Measurements from ENCODE around the gene CCDC88C.

Gene CCDC88C

DNA sequence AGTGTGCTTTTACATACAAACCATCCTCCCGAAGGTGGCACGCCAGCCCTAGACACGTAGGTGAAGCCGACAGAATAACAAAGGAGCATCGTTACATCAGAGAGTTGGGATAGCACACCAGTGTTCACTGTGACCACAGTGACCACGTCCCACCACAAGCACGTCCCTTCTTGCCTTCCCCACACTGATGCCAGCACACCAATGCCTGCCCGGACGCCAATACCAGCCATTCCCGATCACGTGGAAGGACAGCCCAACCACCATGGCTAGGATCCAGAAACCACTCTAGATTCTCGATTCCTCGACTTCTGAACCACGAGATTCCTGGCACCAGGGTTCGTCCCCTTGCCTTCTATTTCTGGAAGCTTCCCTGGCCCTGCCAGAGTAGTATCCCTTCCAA, 125.1 kb downstream of the CCDC88C start:
- no peak for DNase-seq (ENCODE audit: low spot score)

DNA sequence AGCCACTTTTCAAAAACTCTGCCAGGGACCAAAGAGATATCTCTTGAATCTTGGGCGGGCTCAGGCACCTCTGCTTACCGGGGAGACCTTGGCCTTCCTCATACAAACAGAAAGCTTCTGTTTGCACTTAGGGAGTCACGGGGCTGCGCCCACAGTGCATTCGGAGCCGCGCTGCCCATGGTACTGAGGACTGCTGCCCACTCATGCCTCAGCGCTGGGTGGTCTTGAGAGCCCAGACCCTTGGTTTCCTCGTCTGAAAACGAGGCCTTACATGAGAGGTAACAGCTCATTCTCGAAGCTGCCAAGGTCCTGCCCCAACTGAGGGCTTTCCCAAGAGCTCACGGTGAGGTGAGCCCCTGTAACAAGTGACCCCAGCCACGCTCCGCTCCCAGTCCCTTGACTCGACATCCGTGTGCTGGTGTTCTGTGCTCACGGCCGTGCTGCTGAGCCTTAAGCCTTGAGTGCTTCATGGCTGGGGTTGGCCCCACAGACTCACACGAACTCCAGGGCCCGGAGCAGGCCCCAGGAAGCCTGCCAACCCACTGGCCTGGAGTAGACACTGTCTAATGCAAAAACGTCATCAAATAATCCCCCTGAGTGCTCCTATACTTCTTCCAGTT, 125.7 kb downstream of the CCDC88C start:
- no peak for DNase-seq (ENCODE audit: low spot score)

DNA sequence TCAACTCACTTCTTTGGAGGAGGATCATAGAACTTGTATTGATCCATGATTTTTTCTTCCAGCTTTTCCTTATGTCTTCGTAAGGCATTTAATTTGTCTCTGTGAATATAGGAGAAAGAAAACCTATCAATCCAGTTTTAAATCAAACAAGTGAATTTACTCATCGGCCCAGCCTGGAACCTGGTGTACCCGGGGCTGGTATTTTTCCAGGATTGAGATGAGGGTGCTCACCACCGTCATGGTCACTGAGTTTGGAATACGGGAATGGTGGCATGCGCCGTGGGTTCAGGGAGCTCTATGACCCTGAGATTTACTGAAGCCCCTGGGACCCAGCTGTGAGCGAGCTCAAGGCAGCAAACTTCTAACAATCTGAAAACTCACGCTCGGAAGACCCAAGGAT, 126.6 kb downstream of the CCDC88C start:
- DNase-seq (ENCODE audit: low spot score): no peak

DNA sequence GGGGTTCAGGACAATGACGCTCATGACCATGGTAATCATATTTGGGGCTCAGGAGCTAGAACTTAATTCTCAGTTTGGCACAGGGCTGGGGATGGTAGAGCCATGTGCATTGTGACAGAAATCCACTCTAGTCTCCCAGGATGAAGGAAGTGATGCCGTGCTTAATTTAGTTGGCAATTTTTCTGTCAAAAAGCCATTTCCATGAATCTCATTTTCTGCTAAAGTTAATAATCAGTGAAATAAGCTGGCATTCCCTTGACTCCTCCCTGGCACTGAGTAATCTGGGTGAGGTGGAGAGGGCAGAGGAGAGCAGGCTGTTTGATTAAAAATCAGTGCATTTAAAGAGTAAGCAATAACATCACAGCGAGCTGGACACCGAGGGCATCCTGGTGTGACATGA, 128.2 kb downstream of the CCDC88C start:
- no peak for DNase-seq (ENCODE audit: low spot score)

GRCh38 chr14:91288876-91289275, 128.7 kb downstream of the CCDC88C start:
- no peak for DNase-seq (ENCODE audit: low spot score)

DNA sequence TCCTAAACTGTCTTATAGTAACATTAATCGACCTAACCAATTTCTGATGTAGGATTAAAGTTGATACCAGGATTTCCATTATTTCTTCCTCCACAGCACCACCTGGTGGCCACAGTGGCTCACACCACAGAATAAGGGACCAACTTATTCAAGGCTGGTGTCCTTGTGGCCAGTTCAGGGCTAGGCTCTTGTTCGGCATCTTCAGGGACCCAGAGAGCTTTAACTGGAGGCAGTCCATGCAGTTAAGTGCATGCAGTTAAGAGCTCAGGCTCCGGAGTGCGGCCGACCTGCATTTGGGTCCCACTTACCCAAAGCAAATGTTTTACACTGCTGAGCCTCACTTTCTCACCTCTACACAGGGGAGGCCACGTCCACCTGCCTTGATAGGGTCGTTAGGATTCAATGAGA, 131.1 kb downstream of the CCDC88C start:
- peak; percentile 92 for DNase-seq (ENCODE audit: low spot score)

DNA sequence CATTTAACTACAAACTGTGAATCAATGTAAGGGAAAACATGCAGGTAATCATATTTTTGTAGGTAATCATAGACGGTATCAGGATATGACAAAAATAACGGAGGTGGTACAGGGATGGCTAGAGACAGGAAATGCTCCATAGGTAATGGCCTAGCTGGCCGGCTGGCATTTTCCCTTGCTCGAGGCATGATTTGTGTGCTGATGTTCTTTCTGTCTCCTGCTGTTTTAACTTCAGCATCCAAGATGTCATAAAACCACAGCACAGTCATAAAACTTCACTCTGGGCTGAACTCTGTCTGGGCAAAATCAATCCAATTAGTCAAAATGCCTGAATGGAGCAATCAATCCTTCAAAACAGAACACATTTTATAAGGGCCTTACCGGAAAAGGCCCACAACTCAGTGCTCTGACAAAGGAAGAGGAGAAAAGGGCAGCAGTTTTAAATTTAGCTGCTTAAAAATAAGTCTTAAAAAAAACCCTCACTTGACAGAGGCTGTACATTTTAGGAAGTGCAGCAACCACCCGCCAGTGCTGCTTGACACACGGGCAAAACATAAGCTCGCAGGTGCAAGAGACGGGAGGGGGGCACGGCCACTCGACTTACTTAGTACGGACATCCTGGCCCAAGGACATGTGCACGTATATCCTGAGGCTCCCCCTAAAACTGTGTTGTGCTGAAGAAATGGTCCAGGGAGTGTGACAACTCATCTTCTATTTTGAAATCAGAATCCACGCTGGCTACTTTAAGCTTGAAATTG, 132.7 kb downstream of the CCDC88C start:
- DNase-seq (ENCODE audit: low spot score): peak; percentile 83

GRCh38 chr14:91284146-91284790, 133.4 kb downstream of the CCDC88C start:
- DNase-seq (ENCODE audit: low spot score): no peak

DNA sequence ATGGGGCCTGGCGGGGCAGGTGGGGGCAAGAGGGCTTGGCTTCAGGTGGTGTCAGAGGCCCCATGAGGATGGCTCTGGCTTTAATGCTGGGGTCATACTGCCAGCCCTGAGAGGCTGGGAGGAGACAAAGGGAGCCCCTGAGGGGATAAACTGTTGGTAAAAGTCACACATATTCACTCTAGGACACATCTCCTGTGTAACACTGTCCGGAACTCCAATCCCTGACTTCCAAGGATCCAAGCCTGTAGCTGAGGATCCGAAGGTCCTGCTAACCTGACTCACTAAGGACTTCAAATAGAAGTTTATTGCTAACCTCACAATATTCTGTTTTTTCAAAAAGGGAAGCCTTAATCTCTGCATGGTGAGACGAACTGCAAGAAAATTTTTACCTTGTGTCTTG, 134.0 kb downstream of the CCDC88C start:
- DNase-seq (ENCODE audit: low spot score): peak; percentile 33

- DNase-seq (ENCODE audit: low spot score): peak; percentile 35
These were observed 134.5 kb downstream of the CCDC88C start for GRCh38 chr14:91282954-91283645.

GRCh38 chr14:91281346-91281745, 136.3 kb downstream of the CCDC88C start:
- no peak for DNase-seq (ENCODE audit: low spot score)

DNA sequence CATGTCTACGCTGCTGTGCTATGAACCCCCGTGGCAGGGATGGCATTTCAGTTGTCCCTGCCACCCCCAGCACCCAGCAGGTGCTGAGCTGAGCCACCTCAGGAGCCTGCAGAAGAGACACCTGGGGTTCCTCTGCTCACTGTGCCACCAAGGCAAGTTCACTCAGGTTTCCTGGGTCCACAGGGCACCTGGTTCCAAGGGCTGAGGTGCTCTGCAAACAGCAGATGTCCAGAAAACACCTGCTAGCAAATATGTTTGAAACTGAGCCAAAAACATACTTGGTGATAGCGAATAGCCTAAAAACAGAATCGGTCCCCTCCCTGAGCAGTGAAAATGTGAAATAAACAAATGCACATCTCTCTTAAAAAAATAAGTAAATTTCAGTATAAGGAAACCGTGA, 137.5 kb downstream of the CCDC88C start:
- peak; percentile 86 for DNase-seq (ENCODE audit: low spot score)

- no peak for DNase-seq (ENCODE audit: low spot score)
These were observed 138.3 kb downstream of the CCDC88C start for GRCh38 chr14:91279354-91279753.

DNA sequence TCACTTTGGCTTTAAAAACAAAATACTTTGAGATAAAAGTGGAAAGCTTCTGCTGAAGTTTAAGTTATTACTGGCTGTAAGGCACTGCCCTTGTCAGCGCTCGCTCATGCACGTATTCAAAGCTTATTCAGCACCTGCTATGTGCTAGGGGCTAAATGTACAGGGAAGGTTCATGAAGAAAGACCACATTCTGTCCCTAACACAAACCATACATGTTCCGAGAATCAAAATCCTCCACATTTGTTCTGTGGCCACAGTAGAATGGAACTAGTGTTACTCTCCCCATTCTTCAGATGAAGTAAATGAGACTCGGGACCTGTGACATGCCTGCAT, 139.3 kb downstream of the CCDC88C start:
- DNase-seq (ENCODE audit: low spot score): peak; percentile 60

DNA sequence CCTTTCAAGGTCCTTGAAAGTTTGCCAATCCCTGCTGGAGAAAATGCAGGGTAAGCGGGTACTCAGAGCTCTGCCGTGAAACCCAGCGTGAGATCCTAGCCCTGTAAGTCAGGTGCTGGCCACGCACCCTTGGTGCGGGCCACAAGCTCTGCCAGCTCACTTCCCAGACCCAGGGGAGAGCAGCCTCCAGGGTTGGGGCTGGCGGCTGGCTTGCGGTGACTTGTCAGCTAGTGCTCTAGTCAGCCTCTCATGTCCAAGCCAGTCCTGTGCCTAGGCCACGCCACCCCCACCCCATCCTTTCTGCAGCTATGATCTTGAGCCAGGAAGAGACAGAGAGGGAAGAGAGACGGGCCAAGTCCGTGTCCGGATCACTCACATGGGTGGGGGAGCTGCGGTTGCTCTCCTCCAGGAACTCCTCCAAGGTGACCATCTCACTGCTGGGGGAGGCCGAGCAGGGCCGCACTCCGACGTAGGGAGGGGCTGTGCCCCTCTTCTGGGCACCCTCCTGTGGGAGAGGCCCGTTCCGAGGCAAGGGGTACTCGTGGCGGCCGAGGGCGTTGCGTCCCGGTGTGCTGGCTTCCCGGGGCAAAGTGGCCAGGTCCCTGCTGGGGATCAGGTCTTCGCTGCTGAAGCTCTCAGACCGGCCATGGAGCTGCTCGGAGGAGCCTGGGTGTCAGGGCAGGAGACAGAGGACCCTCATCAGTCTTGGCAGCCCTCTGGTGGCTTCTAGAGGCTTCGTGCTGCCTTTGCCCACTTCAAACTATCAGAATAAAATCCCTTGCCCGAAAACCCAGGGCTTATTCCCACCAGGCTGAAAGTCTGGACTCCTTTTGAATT, 139.9 kb downstream of the CCDC88C start:
- DNase-seq (ENCODE audit: low spot score): no peak

- DNase-seq (ENCODE audit: low spot score): no peak
These were observed 142.8 kb downstream of the CCDC88C start for GRCh38 chr14:91274796-91275195.

DNA sequence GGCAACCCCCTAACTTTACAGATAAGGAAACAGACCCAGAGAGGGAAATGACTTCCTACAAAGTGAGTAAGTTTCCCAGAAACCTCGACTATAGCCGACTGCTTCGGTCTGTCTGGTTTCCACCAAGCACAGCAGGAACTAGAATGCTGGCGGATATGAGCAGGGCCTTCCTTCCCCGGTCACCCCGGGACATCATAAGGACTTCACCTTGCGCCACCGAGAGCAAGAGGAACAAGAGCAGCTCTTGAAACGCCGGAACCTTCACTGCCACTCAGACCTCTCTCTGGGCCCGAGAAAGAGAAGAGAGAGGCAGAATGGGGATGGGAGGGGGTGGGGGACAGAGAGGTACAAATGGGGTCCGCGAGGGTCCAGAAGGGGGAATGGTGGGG, 143.7 kb downstream of the CCDC88C start:
- no peak for DNase-seq (ENCODE audit: low spot score)

GRCh38 chr14:91273273-91273884, 144.2 kb downstream of the CCDC88C start:
- DNase-seq (ENCODE audit: low spot score): no peak

GRCh38 chr14:91272341-91273272, 145.0 kb downstream of the CCDC88C start:
- DNase-seq (ENCODE audit: low spot score): no peak

DNA sequence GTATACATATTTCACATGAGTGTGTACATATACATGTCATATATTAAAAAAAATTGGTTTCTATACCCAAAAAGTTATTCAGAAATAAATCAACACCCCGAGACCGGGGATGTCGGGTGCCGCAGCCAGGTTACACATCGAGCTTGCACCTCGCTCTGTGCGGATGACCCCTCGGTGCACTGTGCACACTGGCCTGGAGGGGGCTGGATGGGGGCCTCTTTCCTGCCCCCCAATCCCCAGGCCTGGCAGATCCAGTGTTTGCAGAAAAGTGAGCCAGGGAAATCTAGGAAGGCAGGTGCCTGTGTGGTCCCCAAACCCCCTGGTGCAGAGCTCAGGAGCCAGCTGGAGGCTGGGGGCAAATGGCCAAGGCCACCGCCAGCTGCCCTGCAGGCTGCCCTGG, 146.0 kb downstream of the CCDC88C start:
- DNase-seq (ENCODE audit: low spot score): no peak

Data from NAMALWA (cell line).